ENCODE data around the gene RHEBL1. TPM values are rescaled to one million over a fixed set of nuclear protein-coding genes. Genes with fewer than 3 reads are reported as not detected.

RHEBL1 gene
- total and polyA plus RNA-seq, 2 of the 8 experiments (the other 6 are each of a cell fraction or from before 2014, with no cell fraction given), result 7.5 to 9.4 TPM

GRCh38 chr12:49020441-49020840, 49.3 kb downstream of the RHEBL1 start:
- H4K20me1 ChIP-seq (replicated peaks in 1 of 2; ENCODE audit: control insufficient read depth in 1 of 2, insufficient read depth in 2 of 2, low read length in 2 of 2), result peaks cover 2 to 3% of the 10 kb centered on the region in 2 experiments
- H4K8ac ChIP-seq (ENCODE audit: extremely low read depth, insufficient read depth, low read length), result no peak overlapping the region; the same call in 1 of the 2 replicates
- H3K4me3 ChIP-seq (ENCODE audit: extremely low read depth in 1 of 4, insufficient read depth in 2 of 4, low read depth in 3 of 4, low read length in 4 of 4), result no peak overlapping the region
- no peak overlapping the region for H3K23ac ChIP-seq (ENCODE audit: insufficient read length)
- no peak overlapping the region for H2AFZ ChIP-seq (ENCODE audit: low read length)
- no peak for DNase-seq (ENCODE audit: low read depth in 1 of 2, low spot score in 2 of 2)
- no peak overlapping the region for H2BK120ac ChIP-seq (replicated peaks; ENCODE audit: low read depth, low read length)
- H2BK15ac ChIP-seq (ENCODE audit: low read length), result no peak overlapping the region
- H3K27ac ChIP-seq (ENCODE audit: low read depth, low read length), result no peak overlapping the region
- H3K4ac ChIP-seq (replicated peaks; ENCODE audit: insufficient read length, low read depth, low read length), result no peak overlapping the region
- no peak overlapping the region for H3K14ac ChIP-seq (ENCODE audit: insufficient read length)
- H4K5ac ChIP-seq (ENCODE audit: insufficient read length, low read depth, low read length), result no peak overlapping the region
- no peaks in the 10 kb centered on the region for H3K79me2 ChIP-seq (ENCODE audit: control insufficient read depth in 1 of 2, insufficient read depth in 2 of 2, low read length in 2 of 2)
- no peaks in the 10 kb centered on the region; the same call in 1 of the 2 replicates for H3K79me1 ChIP-seq (ENCODE audit: low read depth, low read length)
- H3K23me2 ChIP-seq (ENCODE audit: low read depth, low read length), result peaks cover 8% of the 10 kb centered on the region
- H3K4me2 ChIP-seq (ENCODE audit: insufficient read depth in 1 of 2, low read depth in 2 of 2, low read length in 2 of 2), result no peak overlapping the region
- H3K56ac ChIP-seq (replicated peaks; ENCODE audit: insufficient read length, low read depth, low read length), result no peak overlapping the region
- H3K4me1 ChIP-seq (replicated peaks in 1 of 4; ENCODE audit: control insufficient read depth in 3 of 4, insufficient read depth in 4 of 4, low read length in 3 of 4), result peaks cover 0 to 6% (median 1%) of the 10 kb centered on the region in 4 experiments; a peak in 4 of 7 replicates
- POLR2A ChIA-PET (ENCODE audit: partially characterized antibody), result interaction anchor here (0.8 to 22.2 kb wide), 12 partner anchors 9 to 191 kb away, joined by 3 to 339 read pairs (median 4); partner anchors contain the start of genes DDN, RND1 and TUBA1B
- H2BK12ac ChIP-seq (ENCODE audit: low read depth, low read length), result no peak overlapping the region
- no peaks in the 10 kb centered on the region for H3K27me3 ChIP-seq (replicated peaks in 1 of 4; ENCODE audit: control insufficient read depth in 3 of 4, extremely low read depth in 1 of 4, insufficient read depth in 3 of 4, low read length in 3 of 4)
- no peak for FAIRE-seq
- H3K9ac ChIP-seq (replicated peaks in 1 of 4; ENCODE audit: extremely low read depth in 1 of 4, low read depth in 3 of 4, low read length in 3 of 4), result no peak overlapping the region
- no peak overlapping the region for H4K91ac ChIP-seq (replicated peaks; ENCODE audit: insufficient read length, low read length)
- no peak overlapping the region for H2BK5ac ChIP-seq (ENCODE audit: low read depth, low read length)
- 88% methylated on average over 2 of the region's 6 CpGs; no CpG with 5 or more reads in 1 of the 2 experiments for WGBS, 2 experiments (ENCODE audit: extremely low coverage in 1 of 2, insufficient coverage in 1 of 2, insufficient read length in 1 of 2, insufficient replicate concordance in 2 of 2, low coverage in 1 of 2, low lambda C conversion rate in 2 of 2, missing lambda C conversion rate in 1 of 2)
- no peak for TF ChIP-seq JUND (IDR thresholded peaks at IDR 0.05; ENCODE audit: low read length)
- no peak for TF ChIP-seq SP4 (IDR thresholded peaks at IDR 0.05; ENCODE audit: low read length)
- TF ChIP-seq SAP30 (IDR thresholded peaks at IDR 0.05; ENCODE audit: insufficient read depth, insufficient replicate concordance, low read length), result no peak
- no peak overlapping the region for H2BK20ac ChIP-seq (ENCODE audit: low read length)
- no peak overlapping the region for H3K18ac ChIP-seq (ENCODE audit: extremely low read depth, low read length)
- H2AK5ac ChIP-seq (ENCODE audit: low read depth, low read length), result no peak overlapping the region
- peaks cover 7 to 40% (median 27%) of the 10 kb centered on the region in 4 experiments; a peak in 7 of 8 replicates for H3K36me3 ChIP-seq (ENCODE audit: control insufficient read depth in 2 of 4, insufficient read depth in 4 of 4, low read length in 3 of 4)
- CTCF ChIA-PET (ENCODE audit: partially characterized antibody), result interaction anchor here (0.6 to 4.9 kb wide), 14 partner anchors 11 to 1685 kb away, joined by 3 to 34 read pairs (median 4); partner anchors contain the start of gene DDN
- no peaks in the 10 kb centered on the region for H3K9me3 ChIP-seq (ENCODE audit: insufficient read depth in 2 of 2, low read depth in 1 of 2, low read length in 1 of 2)

Measured in H1 (cell line).